Measurements from ENCODE around the gene ZNF626.
"Not testable (repeated sequence)": the region's sequence is repeated elsewhere in the genome, so short reads cannot be mapped to it uniquely, and the experiment has no call there.

Gene ZNF626

GRCh38 chr19:20661150-20661819, at the start of gene ZNF626:
Gene ZNF626, minus strand, starts transcription at chr19:20661571. Its CDS starts 125 bp downstream, at chr19:20661446.
- TF ChIP-seq CTCF (IDR thresholded peaks at IDR 0.05; ENCODE audit: low read depth, low read length, missing control alignments): no peak
- DNase-seq (ENCODE audit: low read depth): peak; percentile 83
- H3K4me3 ChIP-seq (ENCODE audit: low read depth, low read length): peak within 1 kb of the TSS; percentile 54

- DNase-seq (ENCODE audit: low read depth): no peak
- no peak overlapping the region for H3K4me3 ChIP-seq (ENCODE audit: low read depth, low read length)
- no peak for TF ChIP-seq CTCF (IDR thresholded peaks at IDR 0.05; ENCODE audit: low read depth, low read length, missing control alignments)
These were observed 7.9 kb upstream of the ZNF626 start for GRCh38 chr19:20669263-20669662.

- TF ChIP-seq CTCF (IDR thresholded peaks at IDR 0.05; ENCODE audit: low read depth, low read length, missing control alignments): no peak
- DNase-seq (ENCODE audit: low read depth): no peak
- H3K4me3 ChIP-seq (ENCODE audit: low read depth, low read length): no peak overlapping the region
These were observed 5.9 kb upstream of the ZNF626 start for GRCh38 chr19:20667281-20667680.

DNA sequence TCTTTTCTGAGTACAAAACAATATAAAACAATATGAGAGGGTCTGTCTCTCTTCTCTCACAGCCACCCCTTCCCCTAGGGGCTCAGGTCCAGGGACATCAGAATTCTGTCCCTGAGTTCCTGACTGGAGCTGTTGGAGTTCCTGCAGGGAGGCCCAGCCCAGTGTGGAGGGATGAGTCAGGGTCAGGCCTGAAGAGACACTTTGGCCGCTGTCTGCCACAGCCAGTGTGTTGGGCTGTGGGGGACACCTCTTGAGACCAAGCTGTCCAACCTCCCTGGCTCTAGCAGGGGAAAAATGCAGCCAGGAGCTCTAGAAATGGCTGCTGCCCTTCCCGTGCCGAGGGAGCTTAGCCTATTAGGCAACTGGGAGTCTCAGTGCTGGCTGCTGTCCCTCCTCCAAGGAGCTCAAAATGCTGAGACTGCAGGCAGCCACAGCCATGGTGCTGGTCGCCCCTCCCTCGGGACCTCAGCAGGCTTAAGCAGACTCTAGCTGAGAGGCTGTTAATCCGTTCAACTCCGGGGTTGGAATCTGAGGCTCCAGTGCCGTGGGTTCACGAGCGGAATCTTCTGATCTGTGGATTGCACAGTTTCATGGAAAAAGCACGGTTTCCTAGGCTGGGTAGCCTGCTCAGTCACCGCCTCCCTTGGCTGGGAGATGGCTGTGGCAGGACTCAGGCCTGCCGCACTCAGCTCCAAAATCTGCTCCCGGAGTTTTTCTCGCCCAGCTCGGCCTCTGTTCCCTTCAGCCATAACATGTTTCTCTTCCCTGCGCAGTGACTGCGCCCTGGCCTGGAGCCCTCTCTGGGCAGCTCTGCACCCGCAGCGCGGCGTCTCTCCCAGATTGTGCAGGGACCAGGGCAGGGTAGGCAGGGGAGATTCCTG, 3.8 kb upstream of the ZNF626 start:
- no peak overlapping the region for H3K4me3 ChIP-seq (ENCODE audit: low read depth, low read length)
- no peak for DNase-seq (ENCODE audit: low read depth)
- TF ChIP-seq CTCF (IDR thresholded peaks at IDR 0.05; ENCODE audit: low read depth, low read length, missing control alignments): no peak

DNA sequence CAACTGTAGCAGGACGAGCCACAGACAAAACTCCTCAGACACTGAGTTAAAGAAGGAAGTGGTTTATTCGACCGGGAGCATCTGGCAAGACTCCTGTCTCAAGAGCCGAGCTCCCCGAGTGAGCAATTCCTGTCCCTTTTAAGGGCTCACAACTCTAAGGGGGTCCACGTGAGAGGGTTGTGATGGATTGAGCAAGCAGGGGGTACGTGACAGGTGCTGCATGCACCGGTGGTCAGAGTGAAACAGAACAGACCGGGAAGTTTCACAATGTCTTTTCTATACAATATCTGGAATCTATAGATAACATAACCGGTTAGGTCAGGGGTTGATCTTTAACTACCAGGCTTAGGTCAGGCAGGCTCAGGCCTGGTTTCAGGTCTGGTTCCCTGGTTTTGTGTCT, 3.1 kb upstream of the ZNF626 start:
- not testable (repeated sequence) for H3K4me3 ChIP-seq (ENCODE audit: low read depth, low read length); DNase-seq (ENCODE audit: low read depth)

DNA sequence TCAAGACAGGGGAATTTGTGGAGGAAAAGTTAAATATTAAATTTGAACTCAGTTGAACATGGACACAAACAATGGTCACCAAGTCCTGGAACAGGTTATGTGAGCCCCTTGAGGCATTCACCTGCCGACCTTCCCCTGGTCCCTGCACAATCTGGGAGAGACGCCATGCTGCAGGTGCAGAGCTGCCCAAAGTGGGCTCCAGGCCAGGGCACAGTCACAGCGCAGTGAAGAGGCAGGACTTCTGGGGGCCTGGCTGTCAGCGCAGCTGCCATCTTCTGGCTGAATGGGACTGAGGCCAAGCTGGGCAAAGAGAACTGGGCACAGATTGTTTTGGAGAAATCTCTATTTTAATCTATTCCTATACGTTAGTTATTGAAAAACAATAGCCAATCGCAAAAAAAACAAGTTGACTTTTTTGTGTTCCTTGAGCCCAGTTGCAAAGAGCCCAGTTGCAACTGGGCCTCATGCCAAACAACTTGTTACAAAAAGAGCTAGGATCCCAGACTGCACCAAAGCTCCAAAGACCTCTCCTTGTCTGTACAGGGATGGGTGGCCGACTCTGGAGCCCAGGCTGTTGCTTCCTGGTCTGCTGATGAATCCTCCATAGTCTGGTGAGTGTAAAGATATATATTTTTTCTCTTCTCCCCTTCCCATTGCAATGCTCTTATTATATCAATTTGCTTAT, 1.2 kb upstream of the ZNF626 start:
- no peak for TF ChIP-seq CTCF (IDR thresholded peaks at IDR 0.05; ENCODE audit: low read depth, low read length, missing control alignments)
- no peak overlapping the region for H3K4me3 ChIP-seq (ENCODE audit: low read depth, low read length)
- DNase-seq (ENCODE audit: low read depth): no peak

GRCh38 chr19:20660473-20661140, 764 bp downstream of the ZNF626 start:
- no peak for TF ChIP-seq CTCF (IDR thresholded peaks at IDR 0.05; ENCODE audit: low read depth, low read length, missing control alignments)
- DNase-seq (ENCODE audit: low read depth): no peak
- peak overlapping the region; percentile 54 for H3K4me3 ChIP-seq (ENCODE audit: low read depth, low read length)

All from GM12864 (cell line).